ENCODE results near the gene SPOCK2.

DNA sequence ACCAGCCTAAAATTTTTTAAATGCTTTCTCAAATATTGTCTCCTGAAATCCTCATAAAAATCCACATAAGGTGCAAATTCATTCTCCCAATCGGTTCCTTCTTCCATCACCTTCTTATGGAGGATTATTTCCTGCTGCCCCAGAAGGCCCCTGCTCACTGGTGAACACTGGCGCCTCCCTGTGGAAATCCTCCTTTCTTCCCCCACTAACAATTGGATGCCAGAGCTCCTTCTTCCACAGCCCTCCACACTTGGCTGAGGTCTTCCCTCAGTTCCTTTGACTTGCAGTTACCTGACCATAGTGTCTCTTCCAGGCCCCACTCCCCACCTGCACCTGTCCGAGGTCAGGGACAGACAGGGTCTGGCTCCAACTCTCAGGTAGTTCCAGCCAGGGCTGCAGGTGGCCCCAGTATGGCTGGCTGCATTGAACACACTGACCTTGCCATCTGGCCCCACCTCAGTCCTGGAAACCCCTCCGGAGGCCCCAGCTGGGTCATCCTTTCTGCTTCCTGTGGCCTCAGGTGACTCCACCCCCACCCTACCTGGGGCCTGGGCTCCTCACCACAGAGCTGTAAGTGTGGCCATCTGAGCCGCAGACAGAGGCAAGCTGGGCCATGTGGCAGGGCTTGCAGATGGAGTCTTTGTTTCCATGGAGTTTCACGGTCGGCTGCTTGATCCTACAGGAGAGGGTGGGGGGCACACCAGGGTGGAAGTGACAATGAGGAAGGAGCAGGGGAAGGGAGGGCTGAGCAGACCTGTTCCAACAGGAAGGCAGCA lies 18.4 kb downstream of the SPOCK2 start:
- no peak for TF ChIP-seq POLR2A (IDR thresholded peaks at IDR 0.05)
- no peak for TF ChIP-seq CTCF (IDR thresholded peaks at IDR 0.05)
